LNCAP (cell line): ENCODE results near the gene GRIK4.

Experiments
- TF ChIP-seq, protein P1 (sequence below): fragments of 450-650 bp; IDR thresholded peaks from 2 replicates; pipeline ENCODE4 v1.5.1; 2017; ENCODE audit warnings: mild to moderate bottlenecking

Gene GRIK4

DNA sequence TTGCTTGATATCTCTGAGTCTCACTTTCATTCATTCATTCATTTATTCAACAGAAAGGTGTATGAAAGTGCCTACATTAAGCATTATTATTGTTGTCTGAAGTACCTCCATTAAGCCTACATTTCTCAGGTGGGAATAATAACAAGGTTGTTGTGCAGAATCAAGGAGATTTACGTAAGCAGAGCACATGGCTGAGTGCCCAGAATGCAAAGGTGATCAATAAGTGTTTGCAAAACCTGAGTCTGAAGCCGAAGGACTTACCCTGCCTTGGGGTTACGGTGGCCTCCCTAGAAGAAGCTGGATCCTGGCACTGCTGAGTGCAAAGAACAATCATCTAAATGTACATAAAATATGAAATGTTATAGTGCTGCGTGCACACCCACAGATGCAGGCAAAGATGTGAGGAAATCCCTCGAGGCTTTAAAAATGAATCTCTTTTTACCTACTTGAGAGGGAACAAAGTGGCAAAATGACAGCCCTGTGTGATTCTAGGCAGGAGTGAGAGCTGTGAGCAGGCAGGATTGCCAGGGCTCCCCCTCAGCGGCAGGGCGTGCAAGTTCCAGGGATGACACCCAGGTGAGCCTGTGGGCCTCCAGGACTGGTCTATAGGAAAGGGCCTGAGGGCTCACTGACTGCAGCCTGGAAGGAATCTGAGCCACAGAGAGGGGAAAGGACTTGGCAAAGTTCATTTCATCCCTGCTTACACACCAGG lies 379.2 kb downstream of the GRIK4 start:
- TF ChIP-seq, protein P1, sequence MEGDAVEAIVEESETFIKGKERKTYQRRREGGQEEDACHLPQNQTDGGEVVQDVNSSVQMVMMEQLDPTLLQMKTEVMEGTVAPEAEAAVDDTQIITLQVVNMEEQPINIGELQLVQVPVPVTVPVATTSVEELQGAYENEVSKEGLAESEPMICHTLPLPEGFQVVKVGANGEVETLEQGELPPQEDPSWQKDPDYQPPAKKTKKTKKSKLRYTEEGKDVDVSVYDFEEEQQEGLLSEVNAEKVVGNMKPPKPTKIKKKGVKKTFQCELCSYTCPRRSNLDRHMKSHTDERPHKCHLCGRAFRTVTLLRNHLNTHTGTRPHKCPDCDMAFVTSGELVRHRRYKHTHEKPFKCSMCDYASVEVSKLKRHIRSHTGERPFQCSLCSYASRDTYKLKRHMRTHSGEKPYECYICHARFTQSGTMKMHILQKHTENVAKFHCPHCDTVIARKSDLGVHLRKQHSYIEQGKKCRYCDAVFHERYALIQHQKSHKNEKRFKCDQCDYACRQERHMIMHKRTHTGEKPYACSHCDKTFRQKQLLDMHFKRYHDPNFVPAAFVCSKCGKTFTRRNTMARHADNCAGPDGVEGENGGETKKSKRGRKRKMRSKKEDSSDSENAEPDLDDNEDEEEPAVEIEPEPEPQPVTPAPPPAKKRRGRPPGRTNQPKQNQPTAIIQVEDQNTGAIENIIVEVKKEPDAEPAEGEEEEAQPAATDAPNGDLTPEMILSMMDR: no peak

DNA sequence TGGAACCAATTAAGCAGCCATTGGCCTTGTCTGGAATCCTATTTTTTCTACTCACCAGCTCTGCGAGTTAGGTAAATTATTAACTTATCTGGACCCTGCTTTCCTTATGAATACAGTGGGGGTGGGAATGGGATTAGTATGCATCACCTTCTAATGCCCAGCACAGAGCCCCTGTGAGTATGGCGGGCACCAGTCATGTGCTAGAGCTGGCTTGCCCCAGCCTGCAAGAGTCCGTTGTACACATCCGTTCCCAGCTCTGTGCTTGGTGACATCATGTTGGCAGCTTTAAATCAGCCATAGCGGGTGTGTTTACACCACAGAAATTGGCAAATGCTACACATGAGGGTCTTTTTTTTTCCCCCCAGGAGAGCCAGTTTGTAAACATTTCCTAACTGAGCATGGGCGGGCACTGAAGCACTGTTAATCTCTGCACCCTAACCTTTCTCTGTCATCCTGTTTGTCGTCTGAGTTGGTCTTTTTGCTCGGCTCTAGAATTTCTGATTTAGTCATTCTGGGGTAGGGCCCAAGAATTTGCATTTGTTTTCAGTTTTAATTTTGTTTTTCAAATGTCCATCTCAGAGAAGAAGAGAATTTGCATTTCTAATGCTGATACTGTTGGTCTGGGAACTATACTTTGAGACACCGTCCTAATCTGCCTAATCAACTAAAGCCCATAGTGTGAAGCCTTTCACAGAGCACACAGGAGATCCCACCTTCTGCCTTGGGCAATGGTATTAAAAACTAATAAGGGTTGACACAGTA lies 382.1 kb downstream of the GRIK4 start:
- TF ChIP-seq, protein P1: no peak

DNA sequence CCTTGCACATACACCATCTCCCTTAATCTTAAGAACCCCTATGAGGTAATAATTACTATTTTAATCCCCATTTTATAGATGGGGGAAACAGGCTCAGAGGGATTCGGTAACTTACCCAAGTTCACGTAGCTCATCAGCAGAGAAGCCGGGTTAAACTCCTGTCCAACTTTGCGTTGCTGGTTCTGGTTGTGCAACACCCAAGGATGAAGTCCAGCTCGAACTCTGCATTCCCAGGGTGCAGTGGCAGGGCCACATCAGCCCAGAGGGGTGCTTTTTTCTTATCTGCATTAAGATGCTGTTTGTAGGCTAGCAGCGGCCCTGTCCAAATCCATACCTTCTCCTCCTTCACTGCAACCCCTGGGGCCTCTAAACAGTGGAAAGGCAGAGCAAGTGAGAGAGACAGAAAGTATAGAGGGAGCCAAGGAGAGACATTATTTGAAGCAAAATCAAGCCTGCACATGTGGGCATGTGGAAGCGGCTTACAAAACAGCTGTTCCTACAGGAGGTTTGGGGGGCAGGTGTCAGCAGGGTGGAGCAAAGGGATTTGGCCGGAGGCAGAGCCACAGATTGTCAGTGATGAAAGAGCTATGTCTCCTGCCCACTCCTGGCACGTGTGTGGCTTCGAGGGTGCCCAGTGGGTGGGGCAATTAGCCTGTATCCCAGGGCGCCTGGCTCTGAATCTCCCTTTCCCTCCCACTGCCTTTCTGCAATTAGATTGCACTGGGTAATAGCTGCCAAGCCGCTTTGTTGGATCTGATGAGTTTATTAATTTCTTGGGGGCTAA lies 382.8 kb downstream of the GRIK4 start:
- TF ChIP-seq, protein P1: no peak

DNA sequence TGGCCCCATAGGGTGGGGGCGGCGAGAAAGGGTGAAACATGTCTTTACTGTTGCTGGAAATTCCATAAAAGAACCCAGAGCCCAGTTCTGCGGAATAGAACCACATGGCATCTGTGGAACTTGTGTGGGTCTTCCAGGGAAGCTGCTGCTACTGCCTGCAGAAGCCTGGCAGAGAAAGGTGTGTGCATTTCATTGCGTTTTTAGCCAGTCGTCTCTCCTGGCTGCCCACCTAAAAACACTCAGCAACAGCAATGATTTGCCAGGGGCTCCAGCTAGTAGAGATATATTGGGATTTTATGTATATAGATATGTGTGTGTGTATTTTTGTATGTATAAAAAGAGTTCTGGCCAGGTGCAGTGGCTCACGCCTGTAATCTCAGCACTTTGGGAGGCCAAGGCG lies 385.1 kb downstream of the GRIK4 start:
- TF ChIP-seq, protein P1: no peak

DNA sequence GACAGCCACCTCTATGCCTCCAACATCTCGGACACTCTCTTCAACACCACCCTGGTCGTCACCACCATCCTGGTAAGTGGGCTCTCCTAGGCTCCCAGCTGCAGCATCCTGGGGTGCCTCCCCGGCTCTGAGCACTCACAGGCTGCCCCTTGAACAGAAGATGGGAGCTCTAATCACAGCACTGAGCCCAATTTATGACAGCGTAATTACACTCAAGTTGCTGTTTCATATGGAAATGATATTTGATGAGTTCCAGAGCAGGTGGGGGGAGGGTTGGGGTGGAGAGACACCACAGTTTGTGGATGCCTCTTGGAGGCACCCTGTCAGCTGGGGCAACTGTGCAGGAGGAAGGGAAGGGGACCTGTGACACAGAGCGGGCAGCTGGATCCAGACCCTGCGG lies 387.0 kb downstream of the GRIK4 start:
- TF ChIP-seq, protein P1: no peak

DNA sequence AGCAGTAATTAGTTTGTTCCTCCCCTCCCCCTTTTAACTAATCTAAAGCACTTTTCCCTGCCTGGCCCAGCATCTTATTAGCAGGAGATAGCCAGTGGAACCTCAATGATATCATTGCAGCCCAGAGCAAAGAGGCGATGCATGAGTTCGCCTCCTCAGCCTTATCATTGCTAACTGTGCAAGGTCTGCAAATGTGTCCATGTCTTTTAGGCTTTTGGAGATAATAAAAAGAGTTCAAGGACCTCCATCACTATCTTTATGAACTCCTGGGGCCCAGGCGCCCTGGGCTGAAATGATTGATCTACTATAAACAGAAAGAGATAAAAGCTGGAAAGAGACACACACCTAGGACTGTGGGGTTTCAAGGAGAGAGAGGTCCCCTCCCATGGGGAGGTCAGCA lies 388.2 kb downstream of the GRIK4 start:
- TF ChIP-seq, protein P1: no peak

DNA sequence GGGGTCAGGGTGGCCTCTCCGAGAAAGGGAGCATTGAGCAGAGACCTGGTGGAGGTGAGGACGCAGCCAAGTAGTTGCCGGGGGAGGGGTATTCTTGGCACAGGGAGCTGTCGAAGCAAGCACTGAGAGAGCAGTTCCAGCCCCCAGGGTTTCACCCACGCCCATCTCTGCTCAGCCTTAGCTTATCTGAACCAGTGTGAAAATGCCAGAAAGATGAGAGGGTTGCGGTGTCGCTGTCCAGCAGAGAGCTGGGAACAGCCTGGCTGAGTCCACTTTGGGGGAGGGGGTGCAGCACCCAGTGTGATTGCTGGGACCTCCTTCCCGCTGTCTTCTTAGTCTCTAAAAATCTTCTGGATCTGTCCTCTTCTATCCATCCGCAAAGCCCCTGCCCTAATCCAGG lies 389.1 kb downstream of the GRIK4 start:
- TF ChIP-seq, protein P1: no peak
